GM21447 (cell line): Measurements from ENCODE around the gene BPIFB2.
"Not testable (repeated sequence)": the region's sequence is repeated elsewhere in the genome, so short reads cannot be mapped to it uniquely, and the experiment has no call there.

Source experiments
- ATAC-seq: cut with Tn5 transposase; IDR thresholded peaks from one replicate; pipeline ENCODE4 v1.9.1; 2021; ENCODE audit not compliant: unreplicated experiment

The BPIFB2 gene

DNA sequence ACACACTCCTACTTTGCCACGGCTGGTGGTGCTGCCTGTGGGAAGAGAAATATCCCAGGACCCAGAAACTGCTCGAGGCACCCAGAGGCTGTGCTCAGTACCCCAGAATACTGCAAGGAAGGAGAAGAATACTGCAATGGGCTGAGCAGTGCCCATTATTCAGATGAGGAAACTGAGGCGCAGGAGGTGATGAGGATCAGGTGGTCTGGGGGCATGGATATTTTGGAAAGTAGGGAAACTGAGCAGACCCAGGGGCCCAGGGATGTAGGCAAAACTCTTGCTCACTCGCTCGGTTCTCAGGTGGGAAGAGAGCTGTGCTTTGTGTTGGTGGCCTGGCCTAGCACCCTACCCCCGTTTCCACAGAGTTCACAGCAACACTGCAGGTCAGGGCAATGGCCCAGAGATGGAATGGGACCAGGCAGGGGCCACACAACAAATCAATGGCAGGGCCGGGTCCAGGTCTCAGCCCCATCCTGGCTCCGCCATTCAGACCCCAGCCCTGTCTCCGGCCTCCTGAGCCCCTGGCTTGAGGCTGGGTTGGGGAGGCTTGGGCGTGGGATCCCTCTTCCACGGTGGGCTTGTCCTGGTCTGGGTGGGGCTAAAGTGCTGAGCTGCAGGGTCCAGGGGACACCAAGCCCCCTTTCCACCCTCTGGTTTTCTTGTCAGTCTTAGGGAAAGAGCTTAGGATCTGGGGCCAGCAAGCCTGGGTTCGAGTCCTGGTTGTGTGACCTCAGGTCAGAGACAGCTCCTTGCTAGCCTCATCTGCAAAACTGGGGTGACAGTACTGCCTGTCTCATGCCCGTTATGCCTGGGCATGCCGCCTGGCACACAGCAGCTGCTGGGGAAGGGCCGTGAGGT lies 37.2 kb upstream of the BPIFB2 start:
- no peak for ATAC-seq

DNA sequence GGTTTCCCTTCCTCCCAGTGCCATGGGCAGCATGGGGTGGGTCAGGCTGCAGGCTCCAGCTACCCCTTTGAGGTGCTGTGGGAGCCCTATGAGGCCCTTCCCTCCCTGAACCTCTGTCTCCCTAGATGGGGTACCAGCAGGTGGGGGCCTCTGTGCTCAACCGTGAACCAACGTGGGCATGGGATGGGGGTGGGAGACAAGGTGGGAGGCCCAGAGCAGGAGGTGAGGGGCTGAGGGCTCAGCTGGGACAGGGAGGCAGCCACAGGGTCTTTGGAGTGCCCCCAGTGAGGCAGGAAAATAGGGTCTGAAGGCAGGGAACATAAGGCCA lies 36.6 kb upstream of the BPIFB2 start:
- ATAC-seq, result no peak

DNA sequence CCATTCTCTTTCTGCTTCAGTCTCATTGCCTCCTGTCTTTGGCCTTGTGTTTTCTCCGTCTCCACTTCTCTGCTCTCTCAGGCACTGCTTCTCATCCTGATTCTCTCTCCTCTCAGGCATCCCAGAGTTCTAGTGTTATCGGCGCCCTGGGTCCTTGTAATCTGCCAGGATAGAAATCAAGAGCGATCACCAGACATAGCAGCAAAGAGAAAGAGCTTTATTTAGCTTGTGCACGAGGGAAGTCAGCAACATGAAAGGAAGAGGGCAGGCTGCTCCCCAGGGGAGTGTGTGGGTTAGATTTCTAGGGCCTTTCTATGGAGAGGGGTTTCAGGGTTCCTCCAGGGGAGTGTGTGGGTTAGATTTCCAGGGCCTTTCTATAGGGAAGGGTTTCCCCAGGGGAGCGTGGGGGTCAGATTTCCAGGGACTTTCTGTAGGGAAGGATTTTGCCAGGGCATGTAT lies 35.8 kb upstream of the BPIFB2 start:
- ATAC-seq, result no peak

DNA sequence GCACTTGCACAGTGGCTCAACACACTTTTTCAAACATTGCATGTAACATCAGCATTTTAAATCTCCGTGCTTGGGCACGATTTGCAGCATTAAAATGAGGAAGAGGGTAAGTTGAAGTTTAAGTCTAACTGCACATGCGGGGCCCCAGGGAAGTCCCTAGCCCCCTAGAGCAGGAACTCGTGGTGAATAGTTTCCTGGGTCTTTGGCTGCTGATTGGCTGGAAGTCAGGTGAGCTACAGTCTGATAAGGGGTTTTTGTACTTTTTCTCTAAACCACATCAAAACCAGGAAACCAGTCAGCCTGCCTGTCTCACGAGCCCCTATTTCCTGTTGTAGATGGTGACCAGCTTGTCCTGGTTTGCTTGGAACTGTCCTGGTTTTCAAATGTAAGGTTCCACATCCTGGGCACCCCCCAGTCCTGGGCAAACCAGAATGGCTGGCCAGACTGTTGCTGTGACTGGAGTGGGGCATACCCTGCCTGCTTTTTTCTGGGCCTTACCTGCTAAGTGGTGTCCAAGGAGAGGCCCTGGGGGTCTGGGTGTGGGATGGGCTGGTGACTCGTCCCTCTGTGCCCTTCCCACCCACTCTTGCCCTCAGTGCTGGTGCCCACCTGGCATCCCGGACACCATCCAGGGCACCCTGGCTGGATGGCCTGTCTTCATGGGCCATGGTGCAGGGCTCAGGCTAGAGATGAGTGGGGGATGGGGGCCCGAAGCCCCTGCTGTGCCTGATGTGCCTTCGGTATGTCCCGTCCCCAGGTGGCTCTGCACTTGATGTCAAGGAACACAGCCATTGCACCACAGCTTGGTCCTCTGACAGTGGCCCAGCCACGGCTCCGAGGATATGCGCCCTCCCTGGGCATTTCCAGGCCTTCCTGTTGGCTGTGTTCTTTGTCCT lies 35.1 kb upstream of the BPIFB2 start:
- peak; percentile 90 for ATAC-seq

DNA sequence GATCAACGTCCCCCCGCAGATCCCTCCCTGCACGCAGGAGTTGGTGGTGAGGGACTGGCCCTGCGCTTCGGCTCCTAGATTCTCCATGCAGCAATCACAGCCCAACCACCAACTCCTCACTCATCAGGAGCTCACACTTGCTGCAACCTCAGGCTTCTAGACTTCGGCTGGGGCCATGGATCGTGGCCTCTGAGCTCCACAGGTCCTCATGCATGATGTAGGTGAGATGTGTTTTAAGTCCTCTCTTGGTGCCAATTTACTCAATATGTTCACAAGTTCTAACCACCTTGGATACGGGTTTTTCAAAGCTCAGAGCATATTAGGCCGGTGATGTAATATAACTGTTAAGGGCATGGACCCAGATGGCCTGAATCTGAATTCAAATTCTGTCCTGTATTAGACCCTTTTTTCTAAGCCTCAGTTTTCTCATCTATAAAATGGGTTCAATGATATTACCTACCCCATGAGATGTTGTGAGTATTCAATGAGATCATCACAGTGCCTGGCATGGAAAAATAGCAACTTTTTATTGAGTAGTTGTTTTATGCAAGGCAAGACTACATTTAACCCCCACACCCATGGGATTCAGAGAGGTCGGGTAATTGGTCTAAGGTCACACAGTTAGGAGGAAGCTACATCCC lies 34.3 kb upstream of the BPIFB2 start:
- no peak for ATAC-seq

DNA sequence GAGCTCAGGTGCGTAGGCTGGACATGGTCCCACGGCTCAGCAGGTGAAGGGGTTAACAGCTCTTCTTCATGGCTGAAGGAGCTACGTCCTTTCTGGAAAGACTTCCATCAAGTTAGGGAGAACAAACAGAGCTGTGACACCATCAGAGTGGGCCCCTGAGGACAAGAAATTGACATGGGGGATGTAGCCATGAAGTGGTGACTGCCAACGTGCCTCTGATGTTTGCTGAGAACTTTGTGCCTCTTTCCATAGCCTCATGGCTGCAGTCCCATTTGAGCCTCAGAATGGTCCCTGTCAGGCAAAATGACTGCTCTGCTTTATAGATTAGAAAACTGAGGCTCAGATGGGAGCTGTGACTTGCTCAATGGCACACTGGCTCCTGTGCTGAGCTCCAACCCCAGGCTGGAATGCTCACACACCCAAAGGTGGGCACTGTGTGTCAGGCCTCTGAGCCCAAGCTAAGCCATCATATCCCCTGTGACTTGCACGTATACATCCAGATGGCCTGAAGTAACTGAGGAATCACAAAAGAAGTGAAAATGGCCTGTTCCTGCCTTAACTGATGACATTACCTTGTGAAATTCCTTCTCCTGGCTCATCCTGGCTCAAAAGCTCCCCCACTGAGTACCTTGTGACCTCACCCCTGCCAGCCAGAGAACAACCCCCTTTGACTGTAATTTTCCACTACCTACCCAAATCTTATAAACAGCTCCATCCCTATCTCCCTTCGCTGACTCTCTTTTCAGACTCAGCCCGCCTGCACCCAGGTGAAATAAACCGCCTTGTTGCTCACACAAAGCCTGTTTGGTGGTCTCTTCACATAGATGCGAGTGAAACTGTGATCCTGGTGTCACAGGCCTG lies 33.1 kb upstream of the BPIFB2 start:
- ATAC-seq, result not testable (repeated sequence)

DNA sequence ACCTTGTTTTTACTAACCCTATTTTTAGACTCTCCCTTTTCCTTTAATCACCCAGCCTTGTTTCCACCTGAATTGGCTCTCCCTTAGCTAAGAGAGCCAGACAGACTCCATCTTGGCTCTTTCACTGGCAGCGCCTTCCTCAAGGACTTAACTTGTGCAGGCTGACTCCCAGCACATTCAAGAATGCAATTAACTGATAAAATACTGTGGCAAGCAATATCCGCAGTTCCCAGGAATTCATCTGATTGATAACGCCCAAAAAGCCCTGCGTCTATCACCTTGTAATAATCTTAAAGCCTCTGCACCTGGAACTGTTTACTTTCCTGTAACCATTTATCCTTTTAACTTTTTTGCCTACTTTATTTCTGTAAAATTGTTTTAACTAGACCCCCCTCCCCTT lies 32.4 kb upstream of the BPIFB2 start:
- not testable (repeated sequence) for ATAC-seq

DNA sequence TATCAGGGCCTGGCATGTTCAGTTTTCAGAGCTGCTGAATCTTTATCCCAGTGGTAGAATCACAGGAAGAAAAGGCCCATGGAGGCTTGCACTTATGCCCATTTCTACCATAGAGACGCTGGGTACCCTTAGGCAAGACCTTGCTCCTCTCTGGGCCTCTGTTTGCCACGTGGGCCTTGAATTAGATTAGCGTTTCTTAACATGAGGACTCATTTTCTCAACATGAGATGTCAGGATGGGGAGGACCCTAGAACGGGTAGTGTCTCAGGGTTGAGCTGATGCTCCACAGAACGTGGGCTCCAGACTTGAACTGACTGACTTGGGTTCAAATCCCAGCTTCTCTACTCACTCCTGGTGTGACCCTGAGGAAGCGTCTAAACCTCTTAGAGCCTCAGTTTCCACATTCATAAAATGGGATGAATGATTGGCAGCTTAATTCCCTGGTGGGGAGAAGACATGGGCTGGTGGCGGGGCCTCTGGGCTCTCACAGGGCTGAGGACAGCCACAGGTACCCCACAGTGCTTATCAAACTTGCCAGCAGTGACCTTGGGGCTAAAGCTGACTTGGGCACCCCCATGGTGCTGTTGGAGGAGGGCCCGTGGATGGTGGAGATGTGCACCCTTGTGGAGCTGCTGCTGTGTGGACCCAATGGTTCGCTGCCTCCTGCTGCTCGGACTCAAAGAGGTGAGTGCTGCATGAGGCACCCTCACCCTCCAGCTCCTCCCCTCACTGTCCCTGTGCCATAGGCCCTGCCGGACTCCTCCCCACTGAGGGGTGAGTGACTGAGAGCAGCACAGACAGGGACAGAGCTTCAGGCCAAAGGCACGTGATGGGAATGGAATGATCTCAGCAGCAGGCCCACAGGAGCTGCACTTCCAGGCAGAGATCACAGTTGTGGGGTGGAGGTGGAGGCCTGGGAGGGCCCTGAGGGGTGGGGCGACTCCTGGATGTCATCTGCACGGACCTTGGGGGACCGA lies 31.5 kb upstream of the BPIFB2 start:
- ATAC-seq, result no peak

DNA sequence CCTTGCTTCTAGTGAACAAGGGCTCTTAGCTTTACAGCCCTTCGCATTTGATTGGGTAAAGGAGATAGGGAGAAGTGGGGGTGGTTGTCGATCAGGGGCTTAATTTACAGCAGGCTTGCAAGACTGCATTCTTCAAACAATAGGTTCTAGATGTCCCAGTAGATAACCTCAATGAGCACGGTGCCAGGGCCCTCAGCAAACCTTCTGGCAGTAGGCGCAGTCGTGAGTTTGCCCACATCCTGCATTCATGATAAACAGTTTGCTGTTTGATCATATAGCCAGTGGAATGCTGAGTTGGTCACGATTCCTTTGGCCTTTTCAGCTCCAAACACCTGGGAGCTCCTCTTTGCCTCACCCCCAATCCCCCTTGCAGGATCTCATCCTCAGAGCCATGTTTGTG lies 30.8 kb upstream of the BPIFB2 start:
- no peak for ATAC-seq

DNA sequence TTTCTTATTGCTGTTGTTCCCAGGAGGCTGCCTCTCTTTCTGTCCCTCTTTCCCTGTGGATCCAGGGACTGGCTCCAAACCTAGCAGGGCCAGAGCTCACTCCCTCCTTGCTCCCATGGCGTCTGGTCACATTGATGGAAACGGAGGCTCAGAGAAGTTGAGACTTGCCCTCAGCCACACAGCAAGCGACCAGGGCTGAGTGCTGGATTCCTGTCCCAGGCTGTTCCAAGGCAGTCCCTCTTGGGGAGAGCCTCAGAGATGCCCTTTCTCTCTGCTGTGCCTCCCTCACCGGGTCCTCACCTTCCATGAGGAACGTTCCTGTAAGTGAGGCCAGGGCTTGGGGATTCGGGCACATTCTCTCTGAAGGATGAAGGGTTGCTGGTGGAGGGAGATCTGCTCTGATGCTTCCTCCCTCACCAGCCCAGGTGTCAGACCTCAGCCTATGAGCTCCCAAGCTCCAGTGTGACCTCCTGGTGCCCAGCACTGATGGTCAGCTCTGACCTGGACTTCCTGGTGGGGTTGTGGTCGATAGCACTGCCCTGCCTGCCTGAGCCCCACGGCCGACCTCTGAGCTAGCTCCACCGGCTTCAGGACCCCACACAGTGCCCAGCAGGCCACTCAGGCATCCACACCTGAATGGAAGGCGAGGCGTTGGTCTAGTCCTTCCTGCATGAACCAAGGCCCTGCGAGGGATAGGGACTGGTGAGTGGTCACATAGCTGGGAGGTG lies 30.1 kb upstream of the BPIFB2 start:
- no peak for ATAC-seq

DNA sequence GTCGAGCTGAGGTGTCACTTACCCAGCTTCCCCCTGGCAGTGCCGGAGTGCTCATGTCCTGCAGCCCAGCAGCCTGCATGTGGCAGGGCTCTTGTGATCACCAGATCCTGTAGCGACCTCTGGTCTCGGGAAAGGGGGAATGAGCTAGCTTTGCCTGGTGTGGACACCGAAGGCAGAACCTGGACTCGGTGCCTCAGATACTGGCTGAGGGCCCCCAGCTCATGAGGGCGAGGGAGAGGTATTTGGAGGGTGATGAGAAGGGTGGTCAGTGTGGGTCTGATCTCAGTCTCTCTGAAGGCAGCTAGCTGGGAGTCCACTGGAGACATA lies 29.5 kb upstream of the BPIFB2 start:
- ATAC-seq, result no peak

DNA sequence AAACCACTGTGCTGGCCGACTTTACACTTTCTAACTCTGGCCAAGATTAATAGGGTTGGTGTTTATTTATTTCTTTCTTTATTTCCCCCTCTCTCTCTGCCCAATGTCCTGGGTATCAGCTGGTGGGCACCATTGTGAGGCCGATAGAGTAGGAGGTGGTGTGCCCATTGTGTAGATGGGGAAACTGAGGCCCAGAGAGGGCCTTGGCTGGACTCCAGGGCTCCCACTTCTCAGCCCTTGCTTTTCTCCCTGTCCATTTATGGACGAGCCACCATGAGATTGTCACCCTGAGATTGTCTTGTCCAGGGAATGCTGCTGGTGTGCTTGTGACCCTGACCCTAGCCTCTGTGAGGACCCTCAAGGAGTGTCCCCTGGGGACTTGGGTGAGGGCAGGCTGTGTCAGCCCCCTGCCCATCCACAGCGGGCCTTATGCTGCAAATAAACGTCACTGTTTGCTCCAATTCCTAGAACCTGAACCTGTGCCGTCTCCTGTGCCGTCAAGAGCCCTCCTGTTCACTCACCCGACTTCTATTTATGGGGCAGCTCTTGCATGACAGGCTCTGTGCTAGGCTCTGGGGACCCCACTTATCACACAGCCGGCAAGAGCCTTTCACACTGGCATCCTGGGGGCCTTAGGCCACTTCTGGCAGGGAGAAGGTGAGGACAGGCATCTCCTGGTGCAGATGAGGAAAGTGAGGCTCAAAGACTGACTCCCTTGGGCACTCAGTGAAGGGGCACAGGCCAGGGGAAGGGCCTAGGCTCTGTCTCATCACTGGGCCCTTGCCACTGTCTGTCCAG lies 28.1 kb upstream of the BPIFB2 start:
- no peak for ATAC-seq

DNA sequence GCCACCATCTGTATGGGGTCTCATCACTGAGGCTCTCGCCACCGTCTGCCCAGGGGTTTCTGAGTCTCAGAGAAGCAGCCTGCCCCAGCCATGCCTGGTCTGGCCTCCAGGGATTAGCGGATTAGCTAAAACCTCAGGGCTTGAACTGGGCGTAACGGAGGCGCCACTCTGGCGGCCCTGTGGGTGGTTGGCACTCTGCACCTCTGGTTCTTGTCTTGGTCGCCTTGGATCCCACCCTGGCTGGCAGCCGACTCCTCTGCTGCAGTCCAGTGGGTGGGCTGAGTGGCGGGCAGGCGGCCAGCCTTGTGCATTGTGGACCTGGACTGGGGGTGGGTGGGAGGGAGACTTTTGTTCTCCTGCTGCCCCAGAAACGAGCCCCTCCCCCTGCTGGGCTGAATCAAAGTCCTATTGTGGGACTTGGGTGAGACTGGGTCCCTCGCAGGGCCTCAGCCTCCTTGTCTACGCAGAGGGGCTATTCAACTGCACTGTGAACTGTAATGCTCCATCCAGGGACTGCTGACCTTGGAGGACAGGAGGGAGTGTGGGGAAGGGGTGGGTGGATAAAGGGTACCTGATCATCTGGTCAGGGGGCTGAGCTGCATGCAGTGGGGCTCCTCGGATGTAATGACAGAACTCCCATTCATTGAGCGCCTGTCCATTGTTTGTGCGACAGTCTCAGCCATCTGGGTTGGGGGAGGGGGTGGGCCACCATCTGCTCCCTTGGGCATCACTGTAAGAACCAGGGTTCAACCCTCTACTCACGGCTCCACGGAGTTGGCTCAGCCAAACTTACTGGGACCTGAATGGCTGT lies 27.2 kb upstream of the BPIFB2 start:
- ATAC-seq, result no peak

DNA sequence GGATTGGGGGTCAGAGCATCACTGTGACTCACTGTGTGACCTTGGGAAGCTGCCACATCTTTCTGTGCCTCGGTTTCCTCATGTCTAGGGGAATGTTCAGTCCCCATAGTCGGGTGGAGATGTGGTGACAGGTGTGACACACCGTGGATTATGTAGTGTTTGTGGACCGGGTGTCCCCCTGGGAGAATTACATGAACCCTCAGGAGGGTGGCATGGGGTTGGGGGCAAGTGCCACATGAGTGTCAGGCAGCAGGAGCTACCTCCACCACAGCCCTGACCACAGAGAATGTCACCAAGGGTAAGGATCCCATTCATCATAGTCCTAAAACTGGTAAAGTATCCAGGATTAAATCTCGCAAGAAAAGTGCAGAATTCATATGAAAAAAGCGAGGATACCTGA lies 26.5 kb upstream of the BPIFB2 start:
- ATAC-seq, result no peak

DNA sequence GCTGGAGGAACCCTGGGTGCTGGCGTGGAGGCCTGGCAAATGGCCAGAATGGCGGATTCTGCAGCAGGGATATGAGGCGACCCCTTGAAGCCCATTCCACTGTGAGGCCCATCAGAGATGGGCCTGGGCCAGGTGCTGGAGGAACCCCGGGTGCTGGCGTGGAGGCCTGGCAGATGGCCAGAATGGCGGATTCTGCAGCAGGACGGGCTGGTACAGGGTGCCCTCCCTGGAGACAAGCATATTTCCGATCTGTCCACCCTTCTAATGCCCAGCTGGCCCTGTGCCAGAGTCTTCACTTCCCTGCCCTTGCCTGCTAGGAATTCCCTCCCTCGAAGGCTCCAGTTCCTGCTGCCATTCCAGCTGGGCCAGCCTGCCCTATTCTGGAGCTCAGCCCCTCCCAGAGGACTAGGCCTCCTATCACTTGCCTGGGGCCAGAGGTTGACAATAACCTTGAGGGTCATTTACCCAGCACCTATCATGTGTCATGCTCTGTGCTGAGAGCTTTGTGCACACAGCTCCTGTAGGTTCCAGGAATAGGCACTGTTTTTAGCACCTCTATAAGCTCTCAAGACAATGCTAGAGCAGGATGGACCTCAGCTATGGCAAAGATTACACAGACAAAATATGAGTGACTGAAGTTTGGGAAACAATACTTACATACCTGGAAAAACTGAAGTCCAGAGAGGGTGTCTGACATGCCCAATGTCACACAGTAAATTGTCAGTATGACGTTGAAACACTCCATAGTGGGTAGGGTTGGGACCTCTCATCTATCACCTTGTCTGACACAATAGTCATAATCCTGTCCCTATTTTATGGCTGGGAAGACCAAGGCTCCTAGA lies 24.7 kb upstream of the BPIFB2 start:
- ATAC-seq, result no peak

DNA sequence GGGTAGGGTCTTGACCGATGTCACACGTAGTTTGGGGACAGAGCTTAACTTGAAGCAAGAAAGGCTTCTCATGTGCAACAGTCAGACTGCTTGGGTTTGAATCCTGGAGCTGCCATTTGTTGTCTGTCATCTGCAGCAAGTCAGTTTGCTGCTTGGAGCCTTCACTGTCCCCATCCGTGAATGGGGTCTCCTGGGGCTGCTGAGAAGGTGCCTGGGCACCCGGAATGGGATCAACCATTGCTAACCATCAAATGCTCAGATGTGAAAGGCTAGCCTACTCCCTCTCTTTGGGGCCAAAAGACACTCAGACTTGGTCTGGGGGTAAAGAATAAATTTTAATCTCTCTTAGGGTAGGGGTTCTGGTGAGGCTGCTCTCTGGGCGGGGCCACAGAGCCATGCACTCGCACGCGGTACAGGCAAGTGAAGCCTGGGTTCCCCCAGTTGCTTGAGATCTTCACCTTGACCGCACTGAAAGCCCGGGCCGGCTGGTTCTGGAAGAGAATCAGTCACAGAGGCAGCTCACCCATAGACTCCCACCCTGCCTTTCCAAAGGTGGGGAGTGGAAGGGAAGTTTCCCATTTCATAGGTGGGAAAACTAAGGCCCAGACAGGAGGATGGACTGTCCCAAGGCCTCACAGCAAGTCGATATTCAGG lies 23.9 kb upstream of the BPIFB2 start:
- no peak for ATAC-seq
